ENCODE measurements around the gene LEFTY1. TPM values are rescaled to one million over a fixed set of nuclear protein-coding genes. Genes with fewer than 3 reads are reported as not detected.

LEFTY1 gene
- total and polyA plus RNA-seq, 2 of the 13 experiments (the other 11 are each of a cell fraction or from before 2014, with no cell fraction given), result 0.29 to 0.79 TPM

DNA sequence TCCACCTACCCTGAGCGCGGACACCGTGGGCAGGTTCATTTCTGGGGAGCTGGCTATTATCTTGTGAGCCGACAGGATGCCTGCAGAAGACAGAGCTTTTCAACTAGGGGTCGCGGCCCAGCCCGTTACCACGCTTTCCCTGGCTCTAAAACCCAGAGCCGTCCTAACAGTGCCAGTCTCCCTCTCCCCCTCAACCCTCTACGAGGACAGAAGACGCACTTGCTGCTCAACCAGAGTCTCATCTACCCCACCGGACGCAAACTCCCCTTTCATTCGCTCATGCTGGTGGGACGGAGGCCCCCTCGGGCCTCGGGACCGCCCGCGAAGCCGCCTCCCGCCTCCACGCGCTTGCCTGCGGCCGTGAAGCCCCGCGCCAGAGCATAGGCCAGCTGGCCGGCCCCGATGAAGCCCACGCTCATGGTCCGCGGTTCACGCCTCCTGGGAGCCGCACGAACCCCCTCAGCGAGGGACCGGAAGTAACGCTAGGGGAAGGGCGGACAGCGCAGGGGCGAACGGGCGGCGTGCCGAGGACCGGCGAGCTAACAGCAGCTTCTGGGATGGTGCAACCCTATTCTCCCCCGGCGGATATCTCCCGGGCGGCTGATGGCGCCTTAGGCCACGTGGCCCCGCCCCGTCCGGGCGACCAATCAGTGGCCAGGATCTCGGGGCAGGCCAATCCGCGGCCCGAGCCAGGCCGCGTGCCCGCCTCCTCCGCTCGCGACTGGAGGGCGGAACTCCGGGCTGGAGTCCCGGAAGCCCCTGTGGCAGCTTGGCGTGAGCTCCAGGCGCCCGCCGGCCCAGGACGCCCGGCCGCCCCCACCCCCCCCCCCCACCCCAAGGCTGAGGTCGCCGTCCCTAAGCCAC is 35.0 kb upstream of the LEFTY1 start, which contains the start of gene PYCR2 (continued):
- TF ChIP-seq HNF1A (IDR thresholded peaks at IDR 0.05; ENCODE audit: low read depth) (no peak), HNF1A (CRISPR knock-in tag; IDR thresholded peaks at IDR 0.05; ENCODE audit: borderline replicate concordance) (peak; percentile 54; the same call in 1 of the 2 replicates), MBNL3 (CRISPR knock-in tag; conservative IDR thresholded peaks at IDR 0.05) (no peak), TFAP4 (IDR thresholded peaks at IDR 0.05; ENCODE audit: borderline replicate concordance, low read depth) (peak; percentile 52; the same call in 1 of the 2 replicates), KDM6A (CRISPR knock-in tag; IDR thresholded peaks at IDR 0.05; ENCODE audit: low read depth) (no peak), MAZ (IDR thresholded peaks at IDR 0.05; ENCODE audit: borderline replicate concordance, low read depth, low read length) (no peak), MAZ (CRISPR knock-in tag; IDR thresholded peaks at IDR 0.05; ENCODE audit: low read depth) (peak; percentile 94), TFDP2 (CRISPR knock-in tag; IDR thresholded peaks at IDR 0.05) (peak; percentile 79), ZFP37 (CRISPR knock-in tag; IDR thresholded peaks at IDR 0.05; ENCODE audit: borderline replicate concordance) (no peak), NCOA1 (CRISPR knock-in tag; IDR thresholded peaks at IDR 0.05) (0 out of 2 replicates have a peak, but pooled peaks have one; percentile 80), MAFF (IDR thresholded peaks at IDR 0.05; ENCODE audit: low read depth, low read length) (no peak), EED (CRISPR knock-in tag; IDR thresholded peaks at IDR 0.05) (no peak), ZFP82 (CRISPR knock-in tag; IDR thresholded peaks at IDR 0.05; ENCODE audit: borderline replicate concordance) (no peak), SALL2 (CRISPR knock-in tag; IDR thresholded peaks at IDR 0.05) (peak; percentile 27; the same call in 1 of the 2 replicates), POLR2A (IDR thresholded peaks at IDR 0.05; ENCODE audit: insufficient read depth in 1 of 2, low read depth in 2 of 2, low read length in 2 of 2) (peak; percentile 52 to 96), ZNF619 (CRISPR knock-in tag; IDR thresholded peaks at IDR 0.05) (no peak), KLF12 (CRISPR knock-in tag; IDR thresholded peaks at IDR 0.05; ENCODE audit: borderline replicate concordance) (no peak), NFE2L1 (CRISPR knock-in tag; IDR thresholded peaks at IDR 0.05; ENCODE audit: borderline replicate concordance) (no peak), FOXA3 (CRISPR knock-in tag; IDR thresholded peaks at IDR 0.05) (0 out of 2 replicates have a peak, but pooled peaks have one; percentile 29), ETV6 (CRISPR knock-in tag; conservative IDR thresholded peaks at IDR 0.05) (peak; percentile 76), SALL1 (CRISPR knock-in tag; IDR thresholded peaks at IDR 0.05) (peak; percentile 68), CCDC6 (CRISPR knock-in tag; IDR thresholded peaks at IDR 0.05) (peak; percentile 93)
- TF ChIP-seq, protein P1, sequence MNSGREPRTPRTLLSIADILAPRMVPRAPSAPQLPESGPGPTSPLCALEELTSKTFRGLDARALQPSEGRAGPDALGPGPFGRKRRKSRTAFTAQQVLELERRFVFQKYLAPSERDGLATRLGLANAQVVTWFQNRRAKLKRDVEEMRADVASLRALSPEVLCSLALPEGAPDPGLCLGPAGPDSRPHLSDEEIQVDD (CRISPR knock-in tag; IDR thresholded peaks at IDR 0.05; ENCODE audit: borderline replicate concordance), result peak; percentile 92; the same call in 1 of the 2 replicates
